H9 (cell line): ENCODE data around the gene ULK2. TPM values are rescaled to one million over a fixed set of nuclear protein-coding genes. Genes with fewer than 3 reads are reported as not detected.

Experiments used
- DNase-seq: peaks from one replicate; pipeline ENCODE4 v3.0.0-alpha.2; 2017
- H2AFZ ChIP-seq: one replicate; pipeline ENCODE4 v1.6.1; 2013; ENCODE audit warnings: mild to moderate bottlenecking, low read length, control low read depth, moderate library complexity
- H2AK5ac ChIP-seq: 2 replicates; pipeline ENCODE4 v1.6.1; 2013; ENCODE audit warnings: low read length, control low read depth, mixed read lengths; ENCODE audit not compliant: insufficient read length
- H2BK120ac ChIP-seq: one replicate; pipeline ENCODE4 v1.6.1; 2013; ENCODE audit warnings: low read depth, mild to moderate bottlenecking, low read length, control low read depth, inconsistent platforms; ENCODE audit not compliant: poor library complexity, severe bottlenecking
- H2BK12ac ChIP-seq: 2 replicates; pipeline ENCODE4 v1.6.1; 2013; ENCODE audit warnings: low read length, control low read depth, mixed read lengths, low read depth; ENCODE audit not compliant: insufficient read length
- H2BK15ac ChIP-seq: 2 replicates; pipeline ENCODE4 v1.6.1; 2013; ENCODE audit warnings: low read depth, low read length, control low read depth
- H2BK20ac ChIP-seq: one replicate; pipeline ENCODE4 v1.6.1; 2013; ENCODE audit warnings: low read depth, mild to moderate bottlenecking, low read length, control low read depth, inconsistent platforms; ENCODE audit not compliant: poor library complexity, severe bottlenecking
- H2BK5ac ChIP-seq: 2 replicates; pipeline ENCODE4 v1.6.1; 2013; ENCODE audit warnings: low read length, control low read depth, mixed read lengths; ENCODE audit not compliant: insufficient read length
- H3K14ac ChIP-seq: 2 replicates; pipeline ENCODE4 v1.6.1; 2013; ENCODE audit warnings: low read length, control low read depth; ENCODE audit not compliant: insufficient read depth
- H3K18ac ChIP-seq: 2 replicates; pipeline ENCODE4 v1.6.1; 2013; ENCODE audit warnings: low read depth, mild to moderate bottlenecking, mixed read lengths, low read length, control low read depth; ENCODE audit not compliant: insufficient read length
- H3K23ac ChIP-seq: 2 replicates; pipeline ENCODE4 v1.6.1; 2013; ENCODE audit warnings: low read length, control low read depth, mixed read lengths, low read depth; ENCODE audit not compliant: insufficient read length
- H3K23me2 ChIP-seq: 2 replicates; pipeline ENCODE4 v1.6.1; 2013; ENCODE audit warnings: low read depth, mild to moderate bottlenecking, mixed read lengths, low read length, control low read depth; ENCODE audit not compliant: insufficient read length, poor library complexity, severe bottlenecking
- H3K27ac ChIP-seq: 2 replicates; pipeline ENCODE4 v1.5.1; 2013; ENCODE audit warnings: low read length, control low read depth, mixed read lengths, low read depth; ENCODE audit not compliant: insufficient read length
- H3K27me3 ChIP-seq: 2 replicates; pipeline ENCODE4 v1.6.1; 2013; ENCODE audit warnings: low read length, control low read depth, inconsistent platforms; ENCODE audit not compliant: insufficient read depth
- H3K4ac ChIP-seq: 2 replicates; pipeline ENCODE4 v1.6.1; 2013; ENCODE audit warnings: low read depth, mild to moderate bottlenecking, control low read depth, inconsistent platforms, low read length, moderate library complexity
- H3K4me1 ChIP-seq: 2 replicates; pipeline ENCODE4 v1.6.1; 2013; ENCODE audit warnings: low read length, control low read depth, inconsistent platforms; ENCODE audit not compliant: insufficient read depth
- H3K4me2 ChIP-seq: 2 replicates; pipeline ENCODE4 v1.6.1; 2013; ENCODE audit warnings: low read length, control low read depth, mixed read lengths; ENCODE audit not compliant: insufficient read length, insufficient read depth
- H3K56ac ChIP-seq: 2 replicates; pipeline ENCODE4 v1.6.1; 2013; ENCODE audit warnings: low read depth, mild to moderate bottlenecking, mixed read lengths, low read length, control low read depth; ENCODE audit not compliant: insufficient read length
- H3K79me1 ChIP-seq: 2 replicates; pipeline ENCODE4 v1.6.1; 2013; ENCODE audit warnings: low read depth, mild to moderate bottlenecking, moderate library complexity, low read length, control low read depth, inconsistent platforms; ENCODE audit not compliant: insufficient read depth, poor library complexity, severe bottlenecking
- H3K79me2 ChIP-seq: 2 replicates; pipeline ENCODE4 v1.6.1; 2013; ENCODE audit warnings: low read length, control low read depth, inconsistent platforms; ENCODE audit not compliant: insufficient read depth
- H3K9ac ChIP-seq: 2 replicates; pipeline ENCODE4 v1.6.1; 2013; ENCODE audit warnings: low read length, control low read depth, mixed read lengths; ENCODE audit not compliant: insufficient read length; ENCODE audit errors: extremely low read depth
- H3K9me3 ChIP-seq: one replicate; pipeline ENCODE4 v1.6.1; 2013; ENCODE audit warnings: low read depth, low read length, inconsistent platforms; ENCODE audit not compliant: control insufficient read depth
- H3T11ph ChIP-seq: one replicate; pipeline ENCODE4 v1.6.1; 2013; ENCODE audit warnings: mild to moderate bottlenecking, low read length, control low read depth, inconsistent platforms
- H4K20me1 ChIP-seq: one replicate; pipeline ENCODE4 v1.6.1; 2013; ENCODE audit not compliant: control insufficient read depth, insufficient read length, insufficient read depth
- H4K5ac ChIP-seq: 2 replicates; pipeline ENCODE4 v1.6.1; 2013; ENCODE audit warnings: low read depth, mild to moderate bottlenecking, mixed read lengths, low read length, control low read depth; ENCODE audit not compliant: insufficient read length
- H4K8ac ChIP-seq: replicated peaks from 2 replicates; pipeline ENCODE4 v1.6.1; 2013; ENCODE audit warnings: low read length, control low read depth, mixed read lengths, low read depth; ENCODE audit not compliant: insufficient read length
- H4K91ac ChIP-seq: 2 replicates; pipeline ENCODE4 v1.6.1; 2013; ENCODE audit warnings: low read depth, mild to moderate bottlenecking, moderate library complexity, mixed read lengths, low read length, control low read depth; ENCODE audit not compliant: insufficient read length
- H3K27ac Mint-ChIP-seq, 3 experiments: 2 replicates in 2 of 3; 3 replicates in 1 of 3; pipeline ENCODE4 v1.8.0; 2020 to 2021; ENCODE audit warnings: mixed read lengths in 3 of 3, mild to moderate bottlenecking in 1 of 3, moderate library complexity in 1 of 3
- H3K27me3 Mint-ChIP-seq: 2 replicates; pipeline ENCODE4 v1.8.0; 2021; ENCODE audit warnings: low read depth, mild to moderate bottlenecking, moderate library complexity, mixed read lengths
- H3K36me3 Mint-ChIP-seq, 3 experiments: 2 replicates in 2 of 3; 3 replicates in 1 of 3; pipeline ENCODE4 v1.8.0; 2020 to 2021; ENCODE audit warnings: low read depth in 3 of 3, mixed read lengths in 3 of 3; ENCODE audit not compliant: insufficient read depth in 1 of 3
- H3K4me1 Mint-ChIP-seq, 2 experiments: 2 replicates each; pipeline ENCODE4 v1.8.0; 2020; ENCODE audit warnings: mixed read lengths in 2 of 2
- H3K4me3 Mint-ChIP-seq, 2 experiments: 2 replicates in 1 of 2; 3 replicates in 1 of 2; pipeline ENCODE4 v1.8.0; 2020 to 2021; ENCODE audit warnings: mild to moderate bottlenecking in 2 of 2, mixed read lengths in 2 of 2, moderate library complexity in 1 of 2
- H3K9me3 Mint-ChIP-seq, 2 experiments: 2 replicates in 1 of 2; 3 replicates in 1 of 2; pipeline ENCODE4 v1.8.0; 2020; ENCODE audit warnings: mild to moderate bottlenecking in 2 of 2, mixed read lengths in 2 of 2, moderate library complexity in 1 of 2
- WGBS: extraction: QIAGEN DNeasy Blood & Tissue Kit; methylation state at CpG from one replicate; pipeline ENCODE4 v1.1.7; 2013; ENCODE audit warnings: missing lambda C conversion rate, low lambda C conversion rate, mixed read lengths; ENCODE audit not compliant: insufficient read length; ENCODE audit errors: extremely low coverage; 5-methylcytosine and 5-hydroxymethylcytosine counted together
- total RNA-seq: library from RNA; stranded (reverse); gene quantifications from 2 replicates; pipeline ENCODE4 v1.2.1, GENCODE V29; 2021
- TF ChIP-seq, protein P1 (sequence below): fragments of 200-600 bp; sonication (generic); conservative IDR thresholded peaks from 3 replicates; pipeline ENCODE4 v1.8.0; 2021; ENCODE audit warnings: antibody characterized with exemption, mild to moderate bottlenecking

ULK2 gene
- total RNA-seq, 1 experiment from 2014 or later = 11.5 TPM

DNA sequence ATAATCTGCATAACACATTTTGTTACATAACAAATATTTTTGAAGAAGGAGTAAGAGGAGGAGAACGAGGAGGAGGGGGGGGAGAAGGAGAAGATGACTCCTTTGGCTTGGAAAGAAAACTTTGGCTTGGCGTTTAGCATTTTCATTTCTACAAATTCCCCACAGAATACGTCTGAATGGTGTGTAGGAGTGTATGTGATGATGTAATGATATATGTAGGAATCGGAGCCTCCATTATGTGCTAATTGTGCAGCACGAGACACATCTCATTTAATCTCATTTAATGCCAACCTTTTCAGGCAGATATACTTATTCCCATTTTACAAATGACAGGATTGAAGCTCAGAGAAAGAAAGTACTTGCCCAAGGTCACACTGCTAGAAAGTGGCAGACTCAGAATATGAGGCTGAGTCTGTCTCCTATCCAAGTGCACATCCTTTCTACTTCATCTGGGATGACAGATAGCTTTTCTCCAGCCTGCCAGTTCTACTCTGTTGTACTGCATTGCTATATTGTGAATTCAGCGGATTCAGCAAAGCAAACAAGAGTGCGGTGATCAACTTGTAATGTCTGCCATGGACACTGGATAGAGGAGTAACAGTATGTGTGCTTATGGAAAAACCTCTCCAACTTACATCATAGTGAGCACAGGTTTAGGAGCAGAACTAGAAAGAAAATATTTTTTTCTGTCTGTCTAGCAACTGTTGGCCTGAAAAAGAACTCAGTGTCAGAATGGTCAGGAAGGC is 140.9 kb downstream of the ULK2 start:
- no peak overlapping the region for H3K56ac ChIP-seq
- H3K79me2 ChIP-seq = no peaks in the 10 kb centered on the region
- H3K23me2 ChIP-seq = no peaks in the 10 kb centered on the region
- H3K9me3 ChIP-seq = no peaks in the 10 kb centered on the region
- H2AFZ ChIP-seq = no peak overlapping the region
- Mint-ChIP-seq H3K36me3 (no peaks in the 10 kb centered on the region), H3K27ac (no peak overlapping the region), H3K27me3 (peaks cover 4% of the 10 kb centered on the region), H3K4me1 (no peaks in the 10 kb centered on the region), H3K4me3 (no peak overlapping the region), H3K9me3 (no peaks in the 10 kb centered on the region)
- no peak overlapping the region for H3K27ac ChIP-seq
- no peak overlapping the region for H2AK5ac ChIP-seq
- no peak overlapping the region for H3K14ac ChIP-seq
- H2BK5ac ChIP-seq = no peak overlapping the region
- no peak overlapping the region for H4K91ac ChIP-seq
- no peak overlapping the region for H2BK120ac ChIP-seq
- no peak overlapping the region for H4K5ac ChIP-seq
- H3K18ac ChIP-seq = no peak overlapping the region
- H3K9ac ChIP-seq = no peak overlapping the region
- no peak overlapping the region for H2BK20ac ChIP-seq
- H3K4ac ChIP-seq = no peak overlapping the region
- no peaks in the 10 kb centered on the region for H3K4me1 ChIP-seq
- no CpG with 5 or more reads among the region's 7 CpGs for WGBS
- H3K4me2 ChIP-seq = no peak overlapping the region
- no peak overlapping the region for H3K23ac ChIP-seq
- no peak overlapping the region for H4K8ac ChIP-seq
- no peaks in the 10 kb centered on the region for H3K27me3 ChIP-seq
- no peaks in the 10 kb centered on the region for H4K20me1 ChIP-seq
- no peak overlapping the region for H3T11ph ChIP-seq
- TF ChIP-seq, protein P1, sequence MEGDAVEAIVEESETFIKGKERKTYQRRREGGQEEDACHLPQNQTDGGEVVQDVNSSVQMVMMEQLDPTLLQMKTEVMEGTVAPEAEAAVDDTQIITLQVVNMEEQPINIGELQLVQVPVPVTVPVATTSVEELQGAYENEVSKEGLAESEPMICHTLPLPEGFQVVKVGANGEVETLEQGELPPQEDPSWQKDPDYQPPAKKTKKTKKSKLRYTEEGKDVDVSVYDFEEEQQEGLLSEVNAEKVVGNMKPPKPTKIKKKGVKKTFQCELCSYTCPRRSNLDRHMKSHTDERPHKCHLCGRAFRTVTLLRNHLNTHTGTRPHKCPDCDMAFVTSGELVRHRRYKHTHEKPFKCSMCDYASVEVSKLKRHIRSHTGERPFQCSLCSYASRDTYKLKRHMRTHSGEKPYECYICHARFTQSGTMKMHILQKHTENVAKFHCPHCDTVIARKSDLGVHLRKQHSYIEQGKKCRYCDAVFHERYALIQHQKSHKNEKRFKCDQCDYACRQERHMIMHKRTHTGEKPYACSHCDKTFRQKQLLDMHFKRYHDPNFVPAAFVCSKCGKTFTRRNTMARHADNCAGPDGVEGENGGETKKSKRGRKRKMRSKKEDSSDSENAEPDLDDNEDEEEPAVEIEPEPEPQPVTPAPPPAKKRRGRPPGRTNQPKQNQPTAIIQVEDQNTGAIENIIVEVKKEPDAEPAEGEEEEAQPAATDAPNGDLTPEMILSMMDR = no peak
- no peak overlapping the region for H2BK15ac ChIP-seq
- no peak for DNase-seq
- H2BK12ac ChIP-seq = no peak overlapping the region
- H3K79me1 ChIP-seq = no peaks in the 10 kb centered on the region
